ENCODE measurements around the gene ANKRD11. TPM values are rescaled to one million over a fixed set of nuclear protein-coding genes. Genes with fewer than 3 reads are reported as not detected.
A peak's percentile ranks its signal among the peaks of the same experiment; 100 is the strongest.

Gene ANKRD11
- total RNA-seq, 1 experiment from 2014 or later = 99.4 TPM

- no peaks in the 10 kb centered on the region for H3K27me3 ChIP-seq (ENCODE audit: control insufficient read depth, insufficient read depth, low read length)
- BruUV-seq (replicated peaks) = no TSS peak
- peaks cover 53% of the 10 kb centered on the region for H3K4me1 ChIP-seq (ENCODE audit: control insufficient read depth, insufficient read depth, low read length)
- no peaks in the 10 kb centered on the region for H3K36me3 ChIP-seq (ENCODE audit: control insufficient read depth, insufficient read depth, low read length)
- ChIA-PET POLR2A (no interaction called here), CTCF (no interaction called here)
- intact Hi-C loops (cut with micrococcal nuclease; ENCODE audit: unreplicated experiment) = no loop called here
- no peak overlapping the region for H3K4me3 ChIP-seq (ENCODE audit: low read depth in 2 of 2, low read length in 2 of 2)
- H3K9me3 ChIP-seq (ENCODE audit: control insufficient read depth, insufficient read depth, low read depth, low read length) = no peaks in the 10 kb centered on the region
- no peak for TF ChIP-seq SIN3A (IDR thresholded peaks at IDR 0.05; ENCODE audit: borderline replicate concordance, insufficient read depth, low read depth, low read length)
- TF ChIP-seq, protein P1, sequence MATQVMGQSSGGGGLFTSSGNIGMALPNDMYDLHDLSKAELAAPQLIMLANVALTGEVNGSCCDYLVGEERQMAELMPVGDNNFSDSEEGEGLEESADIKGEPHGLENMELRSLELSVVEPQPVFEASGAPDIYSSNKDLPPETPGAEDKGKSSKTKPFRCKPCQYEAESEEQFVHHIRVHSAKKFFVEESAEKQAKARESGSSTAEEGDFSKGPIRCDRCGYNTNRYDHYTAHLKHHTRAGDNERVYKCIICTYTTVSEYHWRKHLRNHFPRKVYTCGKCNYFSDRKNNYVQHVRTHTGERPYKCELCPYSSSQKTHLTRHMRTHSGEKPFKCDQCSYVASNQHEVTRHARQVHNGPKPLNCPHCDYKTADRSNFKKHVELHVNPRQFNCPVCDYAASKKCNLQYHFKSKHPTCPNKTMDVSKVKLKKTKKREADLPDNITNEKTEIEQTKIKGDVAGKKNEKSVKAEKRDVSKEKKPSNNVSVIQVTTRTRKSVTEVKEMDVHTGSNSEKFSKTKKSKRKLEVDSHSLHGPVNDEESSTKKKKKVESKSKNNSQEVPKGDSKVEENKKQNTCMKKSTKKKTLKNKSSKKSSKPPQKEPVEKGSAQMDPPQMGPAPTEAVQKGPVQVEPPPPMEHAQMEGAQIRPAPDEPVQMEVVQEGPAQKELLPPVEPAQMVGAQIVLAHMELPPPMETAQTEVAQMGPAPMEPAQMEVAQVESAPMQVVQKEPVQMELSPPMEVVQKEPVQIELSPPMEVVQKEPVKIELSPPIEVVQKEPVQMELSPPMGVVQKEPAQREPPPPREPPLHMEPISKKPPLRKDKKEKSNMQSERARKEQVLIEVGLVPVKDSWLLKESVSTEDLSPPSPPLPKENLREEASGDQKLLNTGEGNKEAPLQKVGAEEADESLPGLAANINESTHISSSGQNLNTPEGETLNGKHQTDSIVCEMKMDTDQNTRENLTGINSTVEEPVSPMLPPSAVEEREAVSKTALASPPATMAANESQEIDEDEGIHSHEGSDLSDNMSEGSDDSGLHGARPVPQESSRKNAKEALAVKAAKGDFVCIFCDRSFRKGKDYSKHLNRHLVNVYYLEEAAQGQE (IDR thresholded peaks at IDR 0.05; ENCODE audit: insufficient read depth in 1 of 2, low read depth in 2 of 2, low read length in 1 of 2) = no peak
- no peak for TF ChIP-seq POLR2AphosphoS5 (IDR thresholded peaks at IDR 0.05; ENCODE audit: low read depth, low read length)
- no peak for TF ChIP-seq TCF7L2 (IDR thresholded peaks at IDR 0.05; ENCODE audit: low read depth, low read length)
- TF ChIP-seq, protein P2, sequence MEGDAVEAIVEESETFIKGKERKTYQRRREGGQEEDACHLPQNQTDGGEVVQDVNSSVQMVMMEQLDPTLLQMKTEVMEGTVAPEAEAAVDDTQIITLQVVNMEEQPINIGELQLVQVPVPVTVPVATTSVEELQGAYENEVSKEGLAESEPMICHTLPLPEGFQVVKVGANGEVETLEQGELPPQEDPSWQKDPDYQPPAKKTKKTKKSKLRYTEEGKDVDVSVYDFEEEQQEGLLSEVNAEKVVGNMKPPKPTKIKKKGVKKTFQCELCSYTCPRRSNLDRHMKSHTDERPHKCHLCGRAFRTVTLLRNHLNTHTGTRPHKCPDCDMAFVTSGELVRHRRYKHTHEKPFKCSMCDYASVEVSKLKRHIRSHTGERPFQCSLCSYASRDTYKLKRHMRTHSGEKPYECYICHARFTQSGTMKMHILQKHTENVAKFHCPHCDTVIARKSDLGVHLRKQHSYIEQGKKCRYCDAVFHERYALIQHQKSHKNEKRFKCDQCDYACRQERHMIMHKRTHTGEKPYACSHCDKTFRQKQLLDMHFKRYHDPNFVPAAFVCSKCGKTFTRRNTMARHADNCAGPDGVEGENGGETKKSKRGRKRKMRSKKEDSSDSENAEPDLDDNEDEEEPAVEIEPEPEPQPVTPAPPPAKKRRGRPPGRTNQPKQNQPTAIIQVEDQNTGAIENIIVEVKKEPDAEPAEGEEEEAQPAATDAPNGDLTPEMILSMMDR (IDR thresholded peaks at IDR 0.05) = no peak
- 0 out of 2 replicates have a peak, but pooled peaks have one; percentile 7 for ATAC-seq
- no peak overlapping the region for H3K27ac ChIP-seq (ENCODE audit: low read length)
- in situ Hi-C loops (cut with HindIII; ENCODE audit: low pct_unique_long_range_greater_than_20kb, low sequenced_read_pairs) = no loop called here
- no peak for DNase-seq (ENCODE audit: low read depth, low spot score)
Measured at GRCh38 chr16:89476379-89476778, 14.0 kb downstream of the ANKRD11 start.

GRCh38 chr16:89475144-89475543 lies 15.2 kb downstream of the ANKRD11 start:
- Histone ChIP-seq H3K4me3 (ENCODE audit: low read depth in 2 of 2, low read length in 2 of 2) (no peak overlapping the region), H3K27ac (ENCODE audit: low read length) (no peak overlapping the region), H3K36me3 (ENCODE audit: control insufficient read depth, insufficient read depth, low read length) (no peaks in the 10 kb centered on the region), H3K4me1 (ENCODE audit: control insufficient read depth, insufficient read depth, low read length) (peaks cover 52% of the 10 kb centered on the region), H3K9me3 (ENCODE audit: control insufficient read depth, insufficient read depth, low read depth, low read length) (no peaks in the 10 kb centered on the region), H3K27me3 (ENCODE audit: control insufficient read depth, insufficient read depth, low read length) (no peaks in the 10 kb centered on the region)
- in situ Hi-C loops (cut with HindIII; ENCODE audit: low pct_unique_long_range_greater_than_20kb, low sequenced_read_pairs) = no loop called here
- TSS peak; percentile 42 for BruUV-seq (replicated peaks)
- DNase-seq (ENCODE audit: low read depth, low spot score) = no peak
- ATAC-seq = no peak
- intact Hi-C loops (cut with micrococcal nuclease; ENCODE audit: unreplicated experiment) = no loop called here
- ChIA-PET POLR2A (no interaction called here), CTCF (no interaction called here)
- TF ChIP-seq, protein P1 (IDR thresholded peaks at IDR 0.05; ENCODE audit: insufficient read depth in 1 of 2, low read depth in 2 of 2, low read length in 1 of 2) = no peak
- TF ChIP-seq SIN3A (IDR thresholded peaks at IDR 0.05; ENCODE audit: borderline replicate concordance, insufficient read depth, low read depth, low read length) (no peak), POLR2AphosphoS5 (IDR thresholded peaks at IDR 0.05; ENCODE audit: low read depth, low read length) (no peak), TCF7L2 (IDR thresholded peaks at IDR 0.05; ENCODE audit: low read depth, low read length) (no peak)
- TF ChIP-seq, protein P2 (IDR thresholded peaks at IDR 0.05) = no peak

Measured in Panc1 (cell line).